GM12874 (cell line): ENCODE measurements around the gene PRDM2.

ENCODE experiments used
- CTCF ChIP-seq: IDR thresholded peaks from 2 replicates; pipeline ENCODE4 v1.5.1; 2011; ENCODE audit warnings: low read depth, mild to moderate bottlenecking, control low read depth, low read length, moderate library complexity; ENCODE audit not compliant: insufficient read depth

PRDM2 gene

GRCh38 chr1:13792419-13792818 lies 92.4 kb downstream of the PRDM2 start:
- no peak for TF ChIP-seq CTCF

- TF ChIP-seq CTCF = no peak
These were observed 93.2 kb downstream of the PRDM2 start for GRCh38 chr1:13793088-13793730.

- no peak for TF ChIP-seq CTCF
These were observed 94.5 kb downstream of the PRDM2 start for GRCh38 chr1:13794231-13795187.

- TF ChIP-seq CTCF = no peak
These were observed 97.4 kb downstream of the PRDM2 start for GRCh38 chr1:13797397-13797796.

GRCh38 chr1:13798120-13798519 lies 98.1 kb downstream of the PRDM2 start:
- TF ChIP-seq CTCF = no peak

- TF ChIP-seq CTCF = no peak
These were observed 99.7 kb downstream of the PRDM2 start for GRCh38 chr1:13799502-13800283.

GRCh38 chr1:13801232-13801631 lies 101.2 kb downstream of the PRDM2 start:
- TF ChIP-seq CTCF = no peak
